ENCODE measurements around the gene HMCN1. TPM values are rescaled to one million over a fixed set of nuclear protein-coding genes. Genes with fewer than 3 reads are reported as not detected.
A peak's percentile ranks its signal among the peaks of the same experiment; 100 is the strongest.
"Not testable (repeated sequence)": the region's sequence is repeated elsewhere in the genome, so short reads cannot be mapped to it uniquely, and the experiment has no call there.

The HMCN1 gene
- total and polyA plus RNA-seq, 9 donors = 7.9 to 22.6 (median 11.2) TPM

GRCh38 chr1:186211583-186211982, 477.4 kb downstream of the HMCN1 start:
- H3K27me3 ChIP-seq (ENCODE audit: control insufficient read depth, insufficient read depth, low read length); DNase-seq; H3K4me3 ChIP-seq (ENCODE audit: low read length); H3K27ac ChIP-seq (ENCODE audit: low read length); H3K36me3 ChIP-seq (ENCODE audit: control insufficient read depth, insufficient read depth, low read length); H3K4me1 ChIP-seq (ENCODE audit: control insufficient read depth, insufficient read depth, low read length); H3K9me3 ChIP-seq (replicated peaks; ENCODE audit: control insufficient read depth, low read depth, low read length): not testable (repeated sequence)

- H3K27ac ChIP-seq (ENCODE audit: low read length) = no peak overlapping the region
- no peaks in the 10 kb centered on the region for H3K36me3 ChIP-seq (ENCODE audit: control insufficient read depth, insufficient read depth, low read length)
- WGBS (ENCODE audit: insufficient coverage) = 25% methylated on average over 1 of the region's 4 CpGs
- no peak overlapping the region for H3K4me3 ChIP-seq (ENCODE audit: low read length)
- DNase-seq = peak; percentile 91
- no peaks in the 10 kb centered on the region for H3K27me3 ChIP-seq (ENCODE audit: control insufficient read depth, insufficient read depth, low read length)
- no peaks in the 10 kb centered on the region for H3K9me3 ChIP-seq (replicated peaks; ENCODE audit: control insufficient read depth, low read depth, low read length)
- no peaks in the 10 kb centered on the region for H3K4me1 ChIP-seq (ENCODE audit: control insufficient read depth, insufficient read depth, low read length)
These were observed 478.5 kb downstream of the HMCN1 start for GRCh38 chr1:186212568-186213224.

GRCh38 chr1:186213225-186213607, 479.0 kb downstream of the HMCN1 start:
- Histone ChIP-seq H3K27ac (ENCODE audit: low read length) (no peak overlapping the region), H3K4me3 (ENCODE audit: low read length) (no peak overlapping the region), H3K9me3 (replicated peaks; ENCODE audit: control insufficient read depth, low read depth, low read length) (no peaks in the 10 kb centered on the region), H3K27me3 (ENCODE audit: control insufficient read depth, insufficient read depth, low read length) (no peaks in the 10 kb centered on the region), H3K36me3 (ENCODE audit: control insufficient read depth, insufficient read depth, low read length) (no peaks in the 10 kb centered on the region), H3K4me1 (ENCODE audit: control insufficient read depth, insufficient read depth, low read length) (no peaks in the 10 kb centered on the region)
- no CpG with 5 or more reads among the region's 2 CpGs for WGBS (ENCODE audit: insufficient coverage)
- no peak for DNase-seq

GRCh38 chr1:186214791-186215190, 480.6 kb downstream of the HMCN1 start:
- Histone ChIP-seq H3K4me1 (ENCODE audit: control insufficient read depth, insufficient read depth, low read length) (no peaks in the 10 kb centered on the region), H3K9me3 (replicated peaks; ENCODE audit: control insufficient read depth, low read depth, low read length) (no peaks in the 10 kb centered on the region), H3K36me3 (ENCODE audit: control insufficient read depth, insufficient read depth, low read length) (no peaks in the 10 kb centered on the region), H3K4me3 (ENCODE audit: low read length) (no peak overlapping the region), H3K27ac (ENCODE audit: low read length) (no peak overlapping the region), H3K27me3 (ENCODE audit: control insufficient read depth, insufficient read depth, low read length) (no peaks in the 10 kb centered on the region)
- WGBS (ENCODE audit: insufficient coverage) = 75% methylated on average over 1 of the region's 1 CpG
- DNase-seq = no peak

GRCh38 chr1:186215636-186216035, 481.4 kb downstream of the HMCN1 start:
- H3K4me3 ChIP-seq (ENCODE audit: low read length) = no peak overlapping the region
- H3K9me3 ChIP-seq (replicated peaks; ENCODE audit: control insufficient read depth, low read depth, low read length) = no peaks in the 10 kb centered on the region
- H3K36me3 ChIP-seq (ENCODE audit: control insufficient read depth, insufficient read depth, low read length) = no peaks in the 10 kb centered on the region
- no peaks in the 10 kb centered on the region for H3K4me1 ChIP-seq (ENCODE audit: control insufficient read depth, insufficient read depth, low read length)
- no peak overlapping the region for H3K27ac ChIP-seq (ENCODE audit: low read length)
- DNase-seq = no peak
- H3K27me3 ChIP-seq (ENCODE audit: control insufficient read depth, insufficient read depth, low read length) = no peaks in the 10 kb centered on the region

GRCh38 chr1:186218654-186219352, 484.6 kb downstream of the HMCN1 start:
- Histone ChIP-seq H3K4me1 (ENCODE audit: control insufficient read depth, insufficient read depth, low read length) (no peaks in the 10 kb centered on the region), H3K27me3 (ENCODE audit: control insufficient read depth, insufficient read depth, low read length) (no peaks in the 10 kb centered on the region), H3K36me3 (ENCODE audit: control insufficient read depth, insufficient read depth, low read length) (no peaks in the 10 kb centered on the region), H3K9me3 (replicated peaks; ENCODE audit: control insufficient read depth, low read depth, low read length) (no peaks in the 10 kb centered on the region), H3K4me3 (ENCODE audit: low read length) (no peak overlapping the region), H3K27ac (ENCODE audit: low read length) (no peak overlapping the region)
- no peak for DNase-seq
- WGBS (ENCODE audit: insufficient coverage) = 100% methylated on average over 1 of the region's 5 CpGs

GRCh38 chr1:186220067-186220466, 485.9 kb downstream of the HMCN1 start:
- Histone ChIP-seq H3K4me1 (ENCODE audit: control insufficient read depth, insufficient read depth, low read length) (no peaks in the 10 kb centered on the region), H3K36me3 (ENCODE audit: control insufficient read depth, insufficient read depth, low read length) (no peaks in the 10 kb centered on the region), H3K27ac (ENCODE audit: low read length) (no peak overlapping the region), H3K27me3 (ENCODE audit: control insufficient read depth, insufficient read depth, low read length) (no peaks in the 10 kb centered on the region), H3K9me3 (replicated peaks; ENCODE audit: control insufficient read depth, low read depth, low read length) (no peaks in the 10 kb centered on the region), H3K4me3 (ENCODE audit: low read length) (no peak overlapping the region)
- 25% methylated on average over 2 of the region's 3 CpGs for WGBS (ENCODE audit: insufficient coverage)
- no peak for DNase-seq

- DNase-seq = no peak
- H3K9me3 ChIP-seq (replicated peaks; ENCODE audit: control insufficient read depth, low read depth, low read length) = no peaks in the 10 kb centered on the region
- no peak overlapping the region for H3K4me3 ChIP-seq (ENCODE audit: low read length)
- no peaks in the 10 kb centered on the region for H3K4me1 ChIP-seq (ENCODE audit: control insufficient read depth, insufficient read depth, low read length)
- H3K27me3 ChIP-seq (ENCODE audit: control insufficient read depth, insufficient read depth, low read length) = no peaks in the 10 kb centered on the region
- no peak overlapping the region for H3K27ac ChIP-seq (ENCODE audit: low read length)
- no peaks in the 10 kb centered on the region for H3K36me3 ChIP-seq (ENCODE audit: control insufficient read depth, insufficient read depth, low read length)
- WGBS (ENCODE audit: insufficient coverage) = no CpG with 5 or more reads among the region's 1 CpG
These were observed 486.7 kb downstream of the HMCN1 start for GRCh38 chr1:186220911-186221310.

GRCh38 chr1:186225096-186225495, 490.9 kb downstream of the HMCN1 start:
- no peaks in the 10 kb centered on the region for H3K27me3 ChIP-seq (ENCODE audit: control insufficient read depth, insufficient read depth, low read length)
- no CpG with 5 or more reads among the region's 1 CpG for WGBS (ENCODE audit: insufficient coverage)
- no peaks in the 10 kb centered on the region for H3K9me3 ChIP-seq (replicated peaks; ENCODE audit: control insufficient read depth, low read depth, low read length)
- no peak overlapping the region for H3K4me3 ChIP-seq (ENCODE audit: low read length)
- H3K4me1 ChIP-seq (ENCODE audit: control insufficient read depth, insufficient read depth, low read length) = no peaks in the 10 kb centered on the region
- no peak for DNase-seq
- H3K36me3 ChIP-seq (ENCODE audit: control insufficient read depth, insufficient read depth, low read length) = no peaks in the 10 kb centered on the region
- no peak overlapping the region for H3K27ac ChIP-seq (ENCODE audit: low read length)

- Histone ChIP-seq H3K36me3 (ENCODE audit: control insufficient read depth, insufficient read depth, low read length) (no peaks in the 10 kb centered on the region), H3K27me3 (ENCODE audit: control insufficient read depth, insufficient read depth, low read length) (no peaks in the 10 kb centered on the region), H3K27ac (ENCODE audit: low read length) (no peak overlapping the region), H3K9me3 (replicated peaks; ENCODE audit: control insufficient read depth, low read depth, low read length) (no peaks in the 10 kb centered on the region), H3K4me3 (ENCODE audit: low read length) (no peak overlapping the region), H3K4me1 (ENCODE audit: control insufficient read depth, insufficient read depth, low read length) (no peaks in the 10 kb centered on the region)
- DNase-seq = no peak
- 97% methylated on average over 6 of the region's 6 CpGs for WGBS (ENCODE audit: insufficient coverage)
These were observed 494.6 kb downstream of the HMCN1 start for GRCh38 chr1:186228749-186229148.

All from muscle of leg (tissue), 11 donors.